Measurements from ENCODE around the gene SUCLG1. TPM values are rescaled to one million over a fixed set of nuclear protein-coding genes. Genes with fewer than 3 reads are reported as not detected.

Gene SUCLG1
- total and polyA plus RNA-seq, 10 of the 15 experiments (the other 5 are each of a cell fraction or from before 2014, with no cell fraction given) = 75.4 to 197 (median 93.6) TPM

DNA sequence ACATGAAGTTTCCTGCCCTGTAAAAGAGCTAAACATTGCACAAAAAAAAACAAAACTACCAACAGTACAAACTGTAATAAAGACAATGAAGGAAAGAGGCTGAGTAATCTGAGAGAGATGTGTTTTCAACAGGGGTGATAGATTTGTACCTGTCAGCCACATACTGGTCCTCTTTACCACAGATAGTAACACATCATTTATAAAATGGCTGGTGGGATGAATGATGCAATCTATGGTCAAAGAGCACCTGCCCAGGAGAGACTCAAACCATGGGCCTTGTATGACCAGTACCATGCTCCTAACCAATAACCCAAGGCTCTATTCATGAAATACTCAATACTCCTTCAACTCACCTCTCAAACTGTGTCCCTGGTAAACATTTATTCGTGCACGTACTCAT lies 4.5 kb downstream of the SUCLG1 start:
- ATAC-seq (0 out of 3 replicates have a peak, but pooled peaks have one; percentile 3), DNase-seq (ENCODE audit: low read depth, low spot score) (no peak), FAIRE-seq (peak; percentile 41)
- Histone ChIP-seq H3K27ac (ENCODE audit: control insufficient read depth, insufficient read depth) (no peak overlapping the region), H3K79me2 (ENCODE audit: control insufficient read depth, insufficient read depth, low read length) (peaks cover 59% of the 10 kb centered on the region), H3K4me1 (ENCODE audit: control insufficient read depth, insufficient read depth, low read length) (no peaks in the 10 kb centered on the region; the same call in 1 of the 2 replicates), H3K36me3 (ENCODE audit: control insufficient read depth in 2 of 2, insufficient read depth in 2 of 2, low read length in 1 of 2) (no peaks in the 10 kb centered on the region), H3K9ac (ENCODE audit: control insufficient read depth, insufficient read depth, low read length) (no peak overlapping the region), H3K9me3 (replicated peaks; ENCODE audit: control insufficient read depth, insufficient read depth, low read length) (no peaks in the 10 kb centered on the region), H3K27me3 (replicated peaks in 1 of 2; ENCODE audit: control insufficient read depth in 2 of 2, insufficient read depth in 2 of 2, low read length in 1 of 2) (no peaks in the 10 kb centered on the region), H3K4me2 (ENCODE audit: control insufficient read depth, insufficient read depth) (no peak overlapping the region), H4K20me1 (ENCODE audit: control insufficient read depth, insufficient read depth) (0 out of 2 replicates have a peak, but pooled peaks cover 2% of the 10 kb centered on the region), H3K4me3 (no peak overlapping the region), H2AFZ (ENCODE audit: control insufficient read depth, low read depth, low read length) (no peak overlapping the region)
- CTCF ChIA-PET = interaction anchor here (0.6 kb wide), 1 partner anchor 452 kb away, joined by 4 read pairs; no protein-coding TSS in a partner anchor
- POLR2A ChIA-PET = interaction anchor here (0.6 kb wide), 2 partner anchors 436 to 1031 kb away, joined by 3 to 5 read pairs; no protein-coding TSS in a partner anchor
- RAD21 ChIA-PET (ENCODE audit: unreplicated experiment) = interaction anchor here (1.8 kb wide), 1 partner anchor 472 kb away, joined by 4 read pairs; no protein-coding TSS in a partner anchor
- WGBS (ENCODE audit: insufficient coverage, insufficient replicate concordance, low lambda C conversion rate, missing lambda C conversion rate) = 100% methylated on average over 2 of the region's 2 CpGs
- intact Hi-C loops (cut with micrococcal nuclease; ENCODE audit: unreplicated experiment) = no loop called here
- in situ Hi-C loops (cut with MboI) = no loop called here
- SMC1A ChIA-PET (ENCODE audit: uncharacterized antibody, unreplicated experiment) = interaction anchor here (1.1 kb wide), 1 partner anchor 14 kb away, joined by 3 read pairs; no protein-coding TSS in a partner anchor
- BruUV-seq (replicated peaks) = no TSS peak
- TF ChIP-seq ATF7 (IDR thresholded peaks at IDR 0.05; ENCODE audit: low read depth) = peak; percentile 61
- TF ChIP-seq EP300 (IDR thresholded peaks at IDR 0.05; ENCODE audit: borderline replicate concordance in 1 of 2, control insufficient read depth in 1 of 2, low read depth in 2 of 2, low read length in 2 of 2) = no peak
- TF ChIP-seq, protein P1, sequence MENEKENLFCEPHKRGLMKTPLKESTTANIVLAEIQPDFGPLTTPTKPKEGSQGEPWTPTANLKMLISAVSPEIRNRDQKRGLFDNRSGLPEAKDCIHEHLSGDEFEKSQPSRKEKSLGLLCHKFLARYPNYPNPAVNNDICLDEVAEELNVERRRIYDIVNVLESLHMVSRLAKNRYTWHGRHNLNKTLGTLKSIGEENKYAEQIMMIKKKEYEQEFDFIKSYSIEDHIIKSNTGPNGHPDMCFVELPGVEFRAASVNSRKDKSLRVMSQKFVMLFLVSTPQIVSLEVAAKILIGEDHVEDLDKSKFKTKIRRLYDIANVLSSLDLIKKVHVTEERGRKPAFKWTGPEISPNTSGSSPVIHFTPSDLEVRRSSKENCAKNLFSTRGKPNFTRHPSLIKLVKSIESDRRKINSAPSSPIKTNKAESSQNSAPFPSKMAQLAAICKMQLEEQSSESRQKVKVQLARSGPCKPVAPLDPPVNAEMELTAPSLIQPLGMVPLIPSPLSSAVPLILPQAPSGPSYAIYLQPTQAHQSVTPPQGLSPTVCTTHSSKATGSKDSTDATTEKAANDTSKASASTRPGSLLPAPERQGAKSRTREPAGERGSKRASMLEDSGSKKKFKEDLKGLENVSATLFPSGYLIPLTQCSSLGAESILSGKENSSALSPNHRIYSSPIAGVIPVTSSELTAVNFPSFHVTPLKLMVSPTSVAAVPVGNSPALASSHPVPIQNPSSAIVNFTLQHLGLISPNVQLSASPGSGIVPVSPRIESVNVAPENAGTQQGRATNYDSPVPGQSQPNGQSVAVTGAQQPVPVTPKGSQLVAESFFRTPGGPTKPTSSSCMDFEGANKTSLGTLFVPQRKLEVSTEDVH (IDR thresholded peaks at IDR 0.05; ENCODE audit: low read depth, partially characterized antibody) = no peak
- TF ChIP-seq SMC3 (IDR thresholded peaks at IDR 0.05; ENCODE audit: borderline replicate concordance, low read length) = no peak
- TF ChIP-seq, protein P2, sequence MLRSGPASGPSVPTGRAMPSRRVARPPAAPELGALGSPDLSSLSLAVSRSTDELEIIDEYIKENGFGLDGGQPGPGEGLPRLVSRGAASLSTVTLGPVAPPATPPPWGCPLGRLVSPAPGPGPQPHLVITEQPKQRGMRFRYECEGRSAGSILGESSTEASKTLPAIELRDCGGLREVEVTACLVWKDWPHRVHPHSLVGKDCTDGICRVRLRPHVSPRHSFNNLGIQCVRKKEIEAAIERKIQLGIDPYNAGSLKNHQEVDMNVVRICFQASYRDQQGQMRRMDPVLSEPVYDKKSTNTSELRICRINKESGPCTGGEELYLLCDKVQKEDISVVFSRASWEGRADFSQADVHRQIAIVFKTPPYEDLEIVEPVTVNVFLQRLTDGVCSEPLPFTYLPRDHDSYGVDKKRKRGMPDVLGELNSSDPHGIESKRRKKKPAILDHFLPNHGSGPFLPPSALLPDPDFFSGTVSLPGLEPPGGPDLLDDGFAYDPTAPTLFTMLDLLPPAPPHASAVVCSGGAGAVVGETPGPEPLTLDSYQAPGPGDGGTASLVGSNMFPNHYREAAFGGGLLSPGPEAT (IDR thresholded peaks at IDR 0.05; ENCODE audit: low read depth) = no peak
- TF ChIP-seq RCOR1 (conservative IDR thresholded peaks at IDR 0.05; ENCODE audit: low read depth, low read length) = no peak
- TF ChIP-seq, protein P3, sequence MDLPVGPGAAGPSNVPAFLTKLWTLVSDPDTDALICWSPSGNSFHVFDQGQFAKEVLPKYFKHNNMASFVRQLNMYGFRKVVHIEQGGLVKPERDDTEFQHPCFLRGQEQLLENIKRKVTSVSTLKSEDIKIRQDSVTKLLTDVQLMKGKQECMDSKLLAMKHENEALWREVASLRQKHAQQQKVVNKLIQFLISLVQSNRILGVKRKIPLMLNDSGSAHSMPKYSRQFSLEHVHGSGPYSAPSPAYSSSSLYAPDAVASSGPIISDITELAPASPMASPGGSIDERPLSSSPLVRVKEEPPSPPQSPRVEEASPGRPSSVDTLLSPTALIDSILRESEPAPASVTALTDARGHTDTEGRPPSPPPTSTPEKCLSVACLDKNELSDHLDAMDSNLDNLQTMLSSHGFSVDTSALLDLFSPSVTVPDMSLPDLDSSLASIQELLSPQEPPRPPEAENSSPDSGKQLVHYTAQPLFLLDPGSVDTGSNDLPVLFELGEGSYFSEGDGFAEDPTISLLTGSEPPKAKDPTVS (IDR thresholded peaks at IDR 0.05; ENCODE audit: low read depth, low read length) = no peak
- no peak for TF ChIP-seq NFXL1 (IDR thresholded peaks at IDR 0.05; ENCODE audit: borderline replicate concordance)
- no peak for TF ChIP-seq CHD2 (IDR thresholded peaks at IDR 0.05; ENCODE audit: borderline replicate concordance, low read depth, low read length)
- TF ChIP-seq, protein P4, sequence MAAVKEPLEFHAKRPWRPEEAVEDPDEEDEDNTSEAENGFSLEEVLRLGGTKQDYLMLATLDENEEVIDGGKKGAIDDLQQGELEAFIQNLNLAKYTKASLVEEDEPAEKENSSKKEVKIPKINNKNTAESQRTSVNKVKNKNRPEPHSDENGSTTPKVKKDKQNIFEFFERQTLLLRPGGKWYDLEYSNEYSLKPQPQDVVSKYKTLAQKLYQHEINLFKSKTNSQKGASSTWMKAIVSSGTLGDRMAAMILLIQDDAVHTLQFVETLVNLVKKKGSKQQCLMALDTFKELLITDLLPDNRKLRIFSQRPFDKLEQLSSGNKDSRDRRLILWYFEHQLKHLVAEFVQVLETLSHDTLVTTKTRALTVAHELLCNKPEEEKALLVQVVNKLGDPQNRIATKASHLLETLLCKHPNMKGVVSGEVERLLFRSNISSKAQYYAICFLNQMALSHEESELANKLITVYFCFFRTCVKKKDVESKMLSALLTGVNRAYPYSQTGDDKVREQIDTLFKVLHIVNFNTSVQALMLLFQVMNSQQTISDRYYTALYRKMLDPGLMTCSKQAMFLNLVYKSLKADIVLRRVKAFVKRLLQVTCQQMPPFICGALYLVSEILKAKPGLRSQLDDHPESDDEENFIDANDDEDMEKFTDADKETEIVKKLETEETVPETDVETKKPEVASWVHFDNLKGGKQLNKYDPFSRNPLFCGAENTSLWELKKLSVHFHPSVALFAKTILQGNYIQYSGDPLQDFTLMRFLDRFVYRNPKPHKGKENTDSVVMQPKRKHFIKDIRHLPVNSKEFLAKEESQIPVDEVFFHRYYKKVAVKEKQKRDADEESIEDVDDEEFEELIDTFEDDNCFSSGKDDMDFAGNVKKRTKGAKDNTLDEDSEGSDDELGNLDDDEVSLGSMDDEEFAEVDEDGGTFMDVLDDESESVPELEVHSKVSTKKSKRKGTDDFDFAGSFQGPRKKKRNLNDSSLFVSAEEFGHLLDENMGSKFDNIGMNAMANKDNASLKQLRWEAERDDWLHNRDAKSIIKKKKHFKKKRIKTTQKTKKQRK (IDR thresholded peaks at IDR 0.05; ENCODE audit: low read depth, low read length) = no peak
- no peak for TF ChIP-seq ETV6 (conservative IDR thresholded peaks at IDR 0.05 in 1 of 2, IDR thresholded peaks at IDR 0.05 in 1 of 2; ENCODE audit: borderline replicate concordance in 1 of 2, low read depth in 1 of 2)

Data from GM12878 (cell line).